Measurements from ENCODE around the gene RNF20. TPM values are rescaled to one million over a fixed set of nuclear protein-coding genes. Genes with fewer than 3 reads are reported as not detected.
"Not testable (repeated sequence)": the region's sequence is repeated elsewhere in the genome, so short reads cannot be mapped to it uniquely, and the experiment has no call there.

RNF20 gene
- total RNA-seq, 1 experiment from 2014 or later = 21.4 TPM

DNA sequence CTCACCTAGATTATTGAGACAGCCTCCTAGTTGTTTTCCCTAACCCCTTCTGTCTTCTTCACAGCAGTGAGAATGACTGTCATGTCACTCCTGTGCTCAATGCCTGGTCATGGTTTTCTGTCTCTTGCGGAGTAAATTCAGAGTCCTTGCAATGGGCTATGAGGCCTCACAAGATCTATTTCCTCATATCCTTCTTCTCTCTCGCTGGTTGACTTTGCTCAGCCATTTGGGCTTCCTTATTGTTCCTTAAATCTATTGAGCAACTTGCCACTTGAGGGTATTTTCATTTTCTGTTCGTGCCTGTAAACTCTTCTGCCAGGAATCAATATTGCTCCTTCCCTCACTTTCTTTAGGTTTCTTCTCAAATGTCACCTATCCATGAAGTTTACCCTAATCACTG lies 52.1 kb downstream of the RNF20 start:
- no peak for DNase-seq (ENCODE audit: low spot score)
- in situ Hi-C loops (cut with HindIII; ENCODE audit: low sequenced_read_pairs) = no loop called here

DNA sequence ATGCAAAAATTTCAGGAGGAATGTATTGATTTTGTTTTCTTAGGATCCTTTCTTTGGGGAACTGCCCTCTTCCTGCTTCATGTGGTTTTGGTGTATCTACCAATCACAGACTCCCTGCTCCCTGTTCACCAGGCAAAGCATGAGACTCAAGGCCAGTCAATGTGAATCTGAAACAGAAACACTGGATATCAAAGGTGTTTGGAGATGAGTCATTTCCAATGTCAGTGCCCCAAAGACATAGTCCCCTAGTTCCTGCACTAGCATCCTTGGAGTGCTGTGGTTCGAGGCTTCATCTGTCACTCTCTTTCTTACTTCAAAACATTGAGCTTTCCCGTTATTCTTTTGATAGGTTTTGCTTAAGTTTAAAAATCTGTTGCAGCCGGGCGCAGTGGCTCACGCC lies 53.0 kb downstream of the RNF20 start:
- no peak for DNase-seq (ENCODE audit: low spot score)
- in situ Hi-C loops (cut with HindIII; ENCODE audit: low sequenced_read_pairs) = no loop called here

DNA sequence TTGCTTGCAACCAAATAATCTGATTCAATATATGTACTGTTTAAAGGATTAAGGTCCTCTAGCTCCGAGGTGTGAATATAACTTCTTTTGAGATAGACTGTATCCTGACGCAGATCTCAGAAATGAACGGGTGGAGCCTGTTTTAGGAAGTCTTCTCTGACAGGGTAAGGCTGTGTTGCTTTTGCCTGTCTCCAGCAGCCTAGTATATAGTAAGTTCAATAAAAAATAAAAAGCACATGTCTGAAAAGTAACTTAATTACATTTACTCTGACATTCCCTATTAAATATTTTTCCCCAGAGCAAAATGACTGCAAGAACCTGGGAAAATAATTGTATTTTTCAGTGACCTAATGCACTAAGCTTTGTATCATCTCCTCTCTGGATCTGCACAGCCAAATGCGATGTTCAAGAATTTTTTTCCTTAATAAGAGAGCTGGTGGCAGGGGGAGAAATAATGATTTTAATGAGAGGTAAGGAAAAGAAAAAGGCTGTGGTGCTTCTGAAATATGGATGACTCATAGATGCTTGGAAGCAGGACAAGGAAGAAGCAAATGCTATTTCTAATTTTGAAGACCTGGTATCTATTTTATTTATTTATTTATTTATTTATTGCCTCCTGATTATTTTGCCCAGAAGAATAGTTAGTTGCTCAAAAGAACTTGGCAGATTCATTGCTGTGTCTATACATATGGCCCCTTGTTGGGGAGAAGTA lies 53.8 kb downstream of the RNF20 start:
- no peak for DNase-seq (ENCODE audit: low spot score)
- in situ Hi-C loops (cut with HindIII; ENCODE audit: low sequenced_read_pairs) = no loop called here

DNA sequence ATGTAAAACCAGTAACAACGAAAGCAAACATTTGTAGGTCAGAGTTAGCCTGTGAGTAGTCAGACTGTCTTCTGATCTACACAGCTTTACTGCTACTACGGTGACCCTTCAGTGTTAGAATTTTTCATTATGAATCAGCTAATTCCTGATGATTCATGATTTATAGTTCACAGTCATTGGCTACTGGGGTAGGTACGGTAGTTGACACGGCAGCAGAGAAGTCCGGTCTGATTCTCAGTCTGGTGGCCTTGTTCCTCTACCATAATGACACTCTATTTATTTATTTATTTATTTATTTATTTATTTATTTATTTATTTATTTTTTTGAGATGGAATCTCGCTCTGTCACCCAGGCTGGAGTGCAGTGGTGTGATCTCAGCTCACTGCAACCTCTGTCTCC lies 56.4 kb downstream of the RNF20 start:
- in situ Hi-C loops (cut with HindIII; ENCODE audit: low sequenced_read_pairs); DNase-seq (ENCODE audit: low spot score): not testable (repeated sequence)

DNA sequence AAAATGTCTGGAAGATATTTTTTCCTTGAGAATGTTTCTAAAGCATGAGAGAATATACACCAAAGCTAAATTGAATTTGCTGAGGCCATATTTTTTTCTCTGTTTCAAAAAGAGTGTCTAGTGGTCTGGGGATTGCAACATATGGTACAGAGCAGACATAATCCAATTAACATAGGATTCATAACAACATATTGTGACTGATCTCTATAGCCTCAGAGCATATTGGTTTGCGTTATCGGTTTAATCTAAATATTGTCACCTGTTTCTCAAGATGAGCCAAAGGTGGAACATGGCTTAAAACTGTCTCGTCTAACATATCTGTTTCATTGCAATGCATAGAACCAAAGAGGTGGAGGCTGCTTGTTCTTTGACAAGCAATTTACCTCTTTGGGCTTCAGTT lies 57.2 kb downstream of the RNF20 start:
- no peak for DNase-seq (ENCODE audit: low spot score)
- in situ Hi-C loops (cut with HindIII; ENCODE audit: low sequenced_read_pairs) = no loop called here

DNA sequence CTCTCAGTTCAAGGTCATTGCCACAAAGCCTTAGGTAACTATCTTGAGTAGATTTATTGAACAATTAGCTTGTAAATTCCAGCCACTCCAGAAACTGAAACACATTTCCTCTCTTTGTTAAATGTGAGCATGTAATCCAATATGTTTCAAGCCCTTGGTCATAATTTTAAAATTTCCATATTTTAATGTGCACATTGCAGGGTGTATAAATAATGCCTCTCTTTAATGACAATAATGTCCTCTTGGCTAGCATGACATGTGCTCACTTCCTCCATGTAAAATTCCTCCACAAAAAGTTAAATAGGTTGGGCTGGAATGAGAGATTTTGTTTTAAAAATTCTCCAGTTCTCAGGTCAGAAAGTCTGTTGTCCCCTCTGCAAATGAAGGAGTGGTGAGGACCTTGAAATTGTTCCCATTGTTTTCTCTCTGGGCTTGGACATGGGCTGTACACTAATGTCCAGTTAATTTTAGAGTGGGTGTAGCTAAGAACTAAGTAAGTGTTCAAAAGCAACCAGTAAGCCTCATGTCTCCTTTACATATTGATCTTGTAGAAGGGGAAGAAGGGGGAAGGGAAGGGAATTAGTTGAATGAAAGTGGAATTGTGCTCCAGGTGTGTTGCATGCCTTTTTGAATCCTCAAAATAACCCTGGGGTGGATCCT lies 58.3 kb downstream of the RNF20 start:
- DNase-seq (ENCODE audit: low spot score) = no peak
- in situ Hi-C loops (cut with HindIII; ENCODE audit: low sequenced_read_pairs) = no loop called here

DNA sequence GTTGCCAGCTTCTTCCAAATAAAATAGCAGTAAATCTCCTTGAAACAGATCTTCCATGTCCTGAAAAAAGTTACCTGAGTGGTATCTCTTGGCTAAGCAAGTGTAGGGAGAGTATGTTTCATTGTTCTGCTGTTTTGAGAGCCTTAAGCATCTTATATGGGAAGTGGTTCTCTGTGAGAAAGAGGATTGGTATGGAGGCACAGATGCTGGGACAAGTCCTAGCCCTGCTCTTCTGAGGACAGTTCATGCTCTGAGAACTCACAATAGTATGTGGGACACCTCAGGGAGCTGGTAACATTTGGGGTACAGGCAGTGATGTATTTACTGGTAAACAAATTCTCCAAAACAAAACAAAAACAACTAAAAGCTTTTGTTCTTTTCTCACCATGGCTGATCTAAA lies 59.1 kb downstream of the RNF20 start:
- in situ Hi-C loops (cut with HindIII; ENCODE audit: low sequenced_read_pairs) = no loop called here
- no peak for DNase-seq (ENCODE audit: low spot score)

DNA sequence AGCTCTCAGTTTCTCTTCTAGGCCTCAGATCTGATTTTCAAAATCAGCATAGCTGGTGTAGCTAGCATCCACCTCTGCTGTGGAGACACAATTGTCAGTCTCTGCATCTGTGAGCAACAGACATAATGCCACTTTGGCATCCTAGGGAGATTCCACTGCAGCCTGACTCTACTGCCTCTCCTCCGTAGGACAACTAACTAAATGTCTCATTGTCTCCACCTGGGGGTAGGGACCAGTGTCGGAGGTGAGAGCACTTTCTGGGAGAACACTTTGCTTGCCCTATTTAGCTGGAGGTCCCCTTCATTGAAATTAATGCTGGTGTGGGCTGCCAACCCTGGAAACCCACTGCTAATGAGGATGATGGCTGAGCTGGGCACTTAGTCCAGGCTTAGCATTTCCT lies 59.7 kb downstream of the RNF20 start:
- in situ Hi-C loops (cut with HindIII; ENCODE audit: low sequenced_read_pairs) = no loop called here
- no peak for DNase-seq (ENCODE audit: low spot score)

DNA sequence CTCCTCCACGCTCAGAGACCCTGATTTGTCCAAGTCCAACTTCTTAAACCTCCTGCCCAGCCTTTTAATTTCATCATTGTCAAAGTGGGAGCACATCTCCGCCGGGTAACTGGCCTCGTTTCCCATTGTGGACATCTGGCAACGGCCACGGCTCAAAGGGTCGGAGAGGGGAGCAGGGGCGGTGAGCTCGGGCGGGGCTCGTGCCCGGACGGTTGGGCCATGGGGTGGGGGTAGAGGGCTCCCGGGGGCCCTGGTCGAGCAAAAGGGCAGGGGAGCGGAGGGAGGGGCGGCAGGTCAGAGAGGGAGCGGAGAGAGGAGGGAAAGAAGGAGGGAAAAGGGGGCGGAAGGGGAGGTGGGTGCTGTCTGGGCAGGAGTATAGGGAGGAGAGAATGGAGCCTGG lies 61.1 kb downstream of the RNF20 start, which contains the start of gene PPP3R2:
TSS of gene PPP3R2 (minus strand) at position 174 of the 400 bp plus-strand sequence. CDS start at position 126, 48 bp downstream.
- no peak for DNase-seq (ENCODE audit: low spot score)
- in situ Hi-C loops (cut with HindIII; ENCODE audit: low sequenced_read_pairs) = no loop called here

DNA sequence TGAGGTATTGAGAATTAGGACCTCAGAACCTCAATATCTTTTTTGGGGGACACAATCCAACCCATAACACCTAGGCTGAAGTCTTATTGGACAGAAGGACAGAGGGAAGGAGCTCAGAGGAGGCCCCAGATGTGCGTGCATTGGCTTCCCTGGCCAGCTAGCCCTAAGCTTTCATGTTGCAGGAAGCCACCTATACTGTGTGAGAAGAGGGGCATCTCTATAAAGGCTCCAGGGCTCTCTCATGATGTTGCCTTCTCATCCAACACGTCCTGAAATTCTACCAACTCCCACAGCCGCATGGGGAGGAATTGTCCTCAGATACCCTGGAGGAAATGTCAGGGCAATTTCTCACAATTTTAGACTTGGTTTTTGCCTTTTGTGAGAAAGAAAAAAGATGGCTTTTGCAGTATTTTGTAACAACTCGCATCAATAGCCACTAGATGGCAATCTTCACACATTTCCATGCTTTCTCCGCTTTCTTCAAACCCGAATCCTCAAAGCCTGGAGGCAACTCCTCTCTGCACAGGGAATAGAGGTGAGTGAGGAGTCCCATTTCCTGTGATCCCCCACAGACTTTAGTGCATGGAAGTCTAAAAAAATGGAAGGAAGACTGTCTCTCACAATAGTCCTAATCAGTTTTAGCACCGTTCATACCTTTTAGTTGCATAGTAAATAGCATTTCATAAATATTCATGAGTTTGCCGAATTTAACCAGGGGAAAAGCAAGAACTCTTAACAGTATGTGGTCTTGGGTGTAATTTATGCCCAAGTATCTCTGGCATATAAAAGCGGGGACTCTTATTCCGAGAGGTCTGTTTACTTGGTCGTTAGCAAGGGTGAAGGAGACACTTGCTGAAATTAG lies 68.5 kb downstream of the RNF20 start:
- in situ Hi-C loops (cut with HindIII; ENCODE audit: low sequenced_read_pairs) = no loop called here
- DNase-seq (ENCODE audit: low spot score) = peak; percentile 72

DNA sequence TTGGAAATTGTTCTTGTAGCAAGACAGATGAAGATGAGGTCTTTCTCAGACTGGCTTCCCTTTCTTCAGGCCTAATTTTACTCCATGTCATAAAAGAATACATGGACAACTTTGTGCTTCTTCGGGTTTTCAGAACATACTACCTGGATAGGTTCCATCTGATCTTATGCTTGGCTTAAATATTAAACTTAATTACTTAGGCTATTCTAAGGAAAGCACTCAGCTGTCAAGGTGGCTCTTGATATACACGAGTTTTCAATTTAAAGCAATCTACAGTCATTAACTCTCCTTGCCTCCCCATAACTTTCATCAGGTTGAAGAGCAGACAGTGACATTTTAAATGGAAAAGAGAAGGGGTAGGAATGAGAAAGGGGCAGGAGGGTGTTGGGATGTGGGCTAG lies 70.6 kb downstream of the RNF20 start:
- no peak for DNase-seq (ENCODE audit: low spot score)
- in situ Hi-C loops (cut with HindIII; ENCODE audit: low sequenced_read_pairs) = no loop called here

DNA sequence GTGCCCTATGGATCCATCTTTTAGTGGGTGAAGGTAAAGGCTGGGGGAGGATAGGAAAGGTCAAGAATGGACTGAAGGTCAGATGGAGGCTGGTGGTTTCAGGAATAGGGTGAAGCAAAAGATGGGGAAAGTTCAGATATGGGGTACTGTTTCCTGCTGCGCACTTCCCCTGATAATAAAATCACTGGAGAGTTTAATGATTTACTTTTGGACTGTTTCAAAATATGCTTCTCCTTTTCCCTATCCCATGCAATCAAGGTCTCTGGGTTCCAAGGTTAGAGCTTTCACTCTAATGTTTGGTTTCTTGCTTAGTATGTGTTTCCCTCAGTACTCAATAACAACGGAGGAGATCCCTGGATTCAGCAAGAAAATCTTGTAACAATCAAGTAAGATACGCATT lies 71.9 kb downstream of the RNF20 start:
- in situ Hi-C loops (cut with HindIII; ENCODE audit: low sequenced_read_pairs) = no loop called here
- no peak for DNase-seq (ENCODE audit: low spot score)

Other genes starting within 250 kb of the RNF20 start
- not detected in 2 replicates for gene BAAT, start 148.8 kb upstream of the RNF20 start, total RNA-seq (2014; rRNA removed; shearing (Covaris generic))
- gene MRPL50, start 135.2 kb upstream of the RNF20 start, total RNA-seq (2014; rRNA removed; shearing (Covaris generic)) = 30.0 and 36.4 TPM in 2 replicates
- gene ZNF189, start 135.0 kb upstream of the RNF20 start, total RNA-seq (2014; rRNA removed; shearing (Covaris generic)) = 12.8 and 23.6 TPM in 2 replicates
- not detected in 2 replicates for gene ALDOB, start 98.1 kb upstream of the RNF20 start, total RNA-seq (2014; rRNA removed; shearing (Covaris generic))
- gene PPP3R2, start 61.1 kb downstream of the RNF20 start, total RNA-seq (2014; rRNA removed; shearing (Covaris generic)) = not detected in 2 replicates
- not detected in 2 replicates for gene GRIN3A, start 204.8 kb downstream of the RNF20 start, total RNA-seq (2014; rRNA removed; shearing (Covaris generic))

Measured in G401 (cell line).